HepG2 (cell line): ENCODE results near the gene DEFB124. TPM values are rescaled to one million over a fixed set of nuclear protein-coding genes. Genes with fewer than 3 reads are reported as not detected.

Experiments
- FOXK1 ChIP-seq: sonication (generic); formaldehyde crosslinking; IDR thresholded peaks from 2 replicates; pipeline ENCODE4 v1.4.0; 2020; ENCODE audit warnings: low read depth, missing genetic modification reagents, borderline replicate concordance
- HNRNPL ChIP-seq: fragments of 200-400 bp; formaldehyde crosslinking; IDR thresholded peaks from 2 replicates; pipeline ENCODE4 v1.6.1; 2017; ENCODE audit warnings: mild to moderate bottlenecking, low read depth, low read length
- KLF12 ChIP-seq: sonication (generic); formaldehyde crosslinking; IDR thresholded peaks from 2 replicates; pipeline ENCODE4 v1.4.0; 2020; ENCODE audit warnings: missing genetic modification reagents, borderline replicate concordance
- MBD4 ChIP-seq: IDR thresholded peaks from 2 replicates; pipeline ENCODE4 v1.6.1; 2012; ENCODE audit warnings: low read length, inconsistent platforms, borderline replicate concordance
- MEF2D ChIP-seq: sonication (generic); formaldehyde crosslinking; IDR thresholded peaks from 2 replicates; pipeline ENCODE4 v1.5.1; 2020; ENCODE audit warnings: mild to moderate bottlenecking, missing genetic modification reagents
- NRL ChIP-seq: sonication (generic); formaldehyde crosslinking; IDR thresholded peaks from 2 replicates; pipeline ENCODE4 v1.5.0; 2020; ENCODE audit warnings: missing genetic modification reagents, mild to moderate bottlenecking, moderate library complexity, borderline replicate concordance
- RFX1 ChIP-seq: fragments of 450-650 bp; IDR thresholded peaks from 2 replicates; pipeline ENCODE4 v1.6.1; 2017
- SATB2 ChIP-seq: sonication (generic); formaldehyde crosslinking; IDR thresholded peaks from 2 replicates; pipeline ENCODE4 v1.5.0; 2020; ENCODE audit warnings: missing genetic modification reagents
- ZBED4 ChIP-seq: sonication (generic); formaldehyde crosslinking; IDR thresholded peaks from 2 replicates; pipeline ENCODE4 v1.4.0; 2020; ENCODE audit warnings: missing genetic modification reagents, borderline replicate concordance
- ZNF138 ChIP-seq: sonication (generic); formaldehyde crosslinking; IDR thresholded peaks from 2 replicates; pipeline ENCODE4 v1.5.0; 2020; ENCODE audit warnings: mild to moderate bottlenecking, low read depth, missing genetic modification reagents
- ZNF318 ChIP-seq: sonication (generic); formaldehyde crosslinking; IDR thresholded peaks from 2 replicates; pipeline ENCODE4 v1.4.0; 2020; ENCODE audit warnings: mild to moderate bottlenecking, missing genetic modification reagents
- ZNF543 ChIP-seq: sonication (generic); formaldehyde crosslinking; IDR thresholded peaks from 2 replicates; pipeline ENCODE4 v1.4.0; 2020; ENCODE audit warnings: mild to moderate bottlenecking, missing genetic modification reagents
- polyA plus RNA-seq, 8 experiments: library from polyadenylated mRNA; depleted of rRNA in 3 of 8; stranded (reverse) in 7 of 8; unstranded in 1 of 8; fragments of >200 nt; fragmentation: Illumina TruSeq in 4 of 8; extraction: Trizol in 4 of 8; gene quantifications; 2 replicates each; pipeline versions ENCODE4 v1.2.1 to v1.2.3, GENCODE V29; 2011 to 2016; ENCODE audit warnings: low read depth in 4 of 8, missing spikeins in 1 of 8, mixed read lengths in 1 of 8; ENCODE audit not compliant: insufficient read depth in 1 of 8
- total RNA-seq, 5 experiments: library from RNA; depleted of rRNA; stranded (reverse); fragments of >200 nt; fragmentation: Illumina TruSeq; extraction: Trizol; gene quantifications; 2 replicates each; pipeline ENCODE4 v1.2.3, GENCODE V29; 2016; ENCODE audit warnings: low read depth in 1 of 5
- TF ChIP-seq, protein P1 (sequence below), 2 experiments: sonication (generic) in 1 of 2; formaldehyde crosslinking in 1 of 2; IDR thresholded peaks; 2 replicates each; pipeline versions ENCODE4 v1.5.1 to v1.6.1; 2011 to 2020; ENCODE audit warnings: borderline replicate concordance in 1 of 2, low read depth in 1 of 2, low read length in 1 of 2, mild to moderate bottlenecking in 1 of 2, missing genetic modification reagents in 1 of 2, moderate library complexity in 1 of 2

The DEFB124 gene
- total and polyA plus RNA-seq, 2 of the 13 experiments (the other 11 are each of a cell fraction or from before 2014, with no cell fraction given), result not detected

GRCh38 chr20:31514154-31515071, 39.5 kb upstream of the DEFB124 start, which contains the start of gene HM13 (continued):
- TF ChIP-seq ZBED4 (CRISPR knock-in tag) (peak; percentile 80), SATB2 (peak; percentile 93; the same call in 1 of the 2 replicates), ZNF138 (CRISPR knock-in tag) (peak; percentile 99), MBD4 (no peak), FOXK1 (CRISPR knock-in tag) (peak; percentile 83; the same call in 1 of the 2 replicates), ZNF318 (CRISPR knock-in tag) (peak; percentile 99), ZNF543 (CRISPR knock-in tag) (peak; percentile 3), MEF2D (CRISPR knock-in tag) (peak; percentile 88; the same call in 1 of the 2 replicates), NRL (CRISPR knock-in tag) (peak; percentile 97), KLF12 (CRISPR knock-in tag) (peak; percentile 100), RFX1 (peak; percentile 92), HNRNPL (peak; percentile 73)
- TF ChIP-seq, protein P1, sequence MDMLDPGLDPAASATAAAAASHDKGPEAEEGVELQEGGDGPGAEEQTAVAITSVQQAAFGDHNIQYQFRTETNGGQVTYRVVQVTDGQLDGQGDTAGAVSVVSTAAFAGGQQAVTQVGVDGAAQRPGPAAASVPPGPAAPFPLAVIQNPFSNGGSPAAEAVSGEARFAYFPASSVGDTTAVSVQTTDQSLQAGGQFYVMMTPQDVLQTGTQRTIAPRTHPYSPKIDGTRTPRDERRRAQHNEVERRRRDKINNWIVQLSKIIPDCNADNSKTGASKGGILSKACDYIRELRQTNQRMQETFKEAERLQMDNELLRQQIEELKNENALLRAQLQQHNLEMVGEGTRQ (IDR thresholded peaks at IDR 0.05; ENCODE audit: low read depth, low read length), result peak; percentile 3; the same call in 1 of the 2 replicates
- TF ChIP-seq, protein P1 (CRISPR knock-in tag; IDR thresholded peaks at IDR 0.05; ENCODE audit: borderline replicate concordance), result peak; percentile 54; the same call in 1 of the 2 replicates
